NCI-H1930 (cell line): ENCODE measurements around the gene SRSF4.
A peak's percentile ranks its signal among the peaks of the same experiment; 100 is the strongest.
"Not testable (repeated sequence)": the region's sequence is repeated elsewhere in the genome, so short reads cannot be mapped to it uniquely, and the experiment has no call there.

Experiments used
- DNase-seq, 2 experiments: peaks; one replicate each; lab custom pipeline; 2025; lab: John Stamatoyannopoulos, UW

Gene SRSF4

GRCh38 chr1:29124366-29125236, 57.1 kb downstream of the SRSF4 start:
- DNase-seq = peak in 1 of 2 experiments; percentile 58

GRCh38 chr1:29123887-29124365, 57.8 kb downstream of the SRSF4 start, which contains the start of gene TMEM200B:
Gene TMEM200B, minus strand, starts transcription at chr1:29123903. Its CDS starts 2,075 bp downstream, at chr1:29121828.
- no peak for DNase-seq

GRCh38 chr1:29123053-29123886, 58.4 kb downstream of the SRSF4 start:
- no peak for DNase-seq

- no peak for DNase-seq
These were observed 59.0 kb downstream of the SRSF4 start for GRCh38 chr1:29122682-29123052.

GRCh38 chr1:29121936-29122681, 59.6 kb downstream of the SRSF4 start:
- DNase-seq = no peak

GRCh38 chr1:29121516-29121935, 60.2 kb downstream of the SRSF4 start:
- no peak for DNase-seq

GRCh38 chr1:29120947-29121485, 60.7 kb downstream of the SRSF4 start:
- DNase-seq = peak; percentile 19 to 27

- no peak for DNase-seq
These were observed 61.3 kb downstream of the SRSF4 start for GRCh38 chr1:29120367-29120766.

GRCh38 chr1:29119121-29119929, 62.4 kb downstream of the SRSF4 start:
- no peak for DNase-seq

- no peak for DNase-seq
These were observed 64.3 kb downstream of the SRSF4 start for GRCh38 chr1:29117381-29117780.

- no peak for DNase-seq
These were observed 67.0 kb downstream of the SRSF4 start for GRCh38 chr1:29114654-29115053.

- DNase-seq = no peak
These were observed 68.1 kb downstream of the SRSF4 start for GRCh38 chr1:29113413-29114117.

GRCh38 chr1:29112705-29113412, 68.8 kb downstream of the SRSF4 start:
- DNase-seq = no peak

- not testable (repeated sequence) for DNase-seq
These were observed 73.7 kb downstream of the SRSF4 start for GRCh38 chr1:29108041-29108440.

- no peak for DNase-seq
These were observed 75.9 kb downstream of the SRSF4 start for GRCh38 chr1:29105822-29106221.

- no peak for DNase-seq
These were observed 81.2 kb downstream of the SRSF4 start for GRCh38 chr1:29100487-29100886.

- no peak for DNase-seq
These were observed 82.4 kb downstream of the SRSF4 start for GRCh38 chr1:29099286-29099685.
